ENCODE data around the gene CCNG2. TPM values are rescaled to one million over a fixed set of nuclear protein-coding genes. Genes with fewer than 3 reads are reported as not detected.

The CCNG2 gene
- total and polyA plus RNA-seq, 2 of the 13 experiments (the other 11 are each of a cell fraction or from before 2014, with no cell fraction given) = 3.9 to 11.5 TPM

- TF ChIP-seq PAXIP1 (CRISPR knock-in tag; conservative IDR thresholded peaks at IDR 0.05) (peak; percentile 57), ZNF335 (CRISPR knock-in tag; IDR thresholded peaks at IDR 0.05) (0 out of 2 replicates have a peak, but pooled peaks have one; percentile 10), ZNF749 (CRISPR knock-in tag; IDR thresholded peaks at IDR 0.05; ENCODE audit: borderline replicate concordance) (no peak), CSRNP1 (CRISPR knock-in tag; IDR thresholded peaks at IDR 0.05) (peak; percentile 67; the same call in 1 of the 2 replicates), ZNF740 (CRISPR knock-in tag; IDR thresholded peaks at IDR 0.05) (no peak), ZNF143 (CRISPR knock-in tag; IDR thresholded peaks at IDR 0.05) (no peak), ZKSCAN8 (CRISPR knock-in tag; IDR thresholded peaks at IDR 0.05; ENCODE audit: borderline replicate concordance) (no peak), HMG20B (CRISPR knock-in tag; conservative IDR thresholded peaks at IDR 0.05) (no peak), IRF9 (CRISPR knock-in tag; IDR thresholded peaks at IDR 0.05; ENCODE audit: borderline replicate concordance) (peak; percentile 29; the same call in 1 of the 2 replicates), KDM4B (CRISPR knock-in tag; IDR thresholded peaks at IDR 0.05) (peak; percentile 63; the same call in 1 of the 2 replicates), CHD2 (IDR thresholded peaks at IDR 0.05; ENCODE audit: low read depth, low read length) (peak; percentile 81), ZHX2 (IDR thresholded peaks at IDR 0.05; ENCODE audit: low read depth) (0 out of 2 replicates have a peak, but pooled peaks have one; percentile 20), ZHX2 (CRISPR knock-in tag; IDR thresholded peaks at IDR 0.05; ENCODE audit: borderline replicate concordance) (no peak), ZBTB7B (CRISPR knock-in tag; IDR thresholded peaks at IDR 0.05) (peak; percentile 44; the same call in 1 of the 2 replicates), ZNF251 (CRISPR knock-in tag; IDR thresholded peaks at IDR 0.05) (no peak), STAG1 (CRISPR knock-in tag; IDR thresholded peaks at IDR 0.05) (no peak)
Observed at GRCh38 chr4:77157859-77158486, 966 bp downstream of the CCNG2 start (continued).

All from HepG2 (cell line).